ENCODE measurements around the gene FBN2.
"Not testable (repeated sequence)": the region's sequence is repeated elsewhere in the genome, so short reads cannot be mapped to it uniquely, and the experiment has no call there.

Gene FBN2

DNA sequence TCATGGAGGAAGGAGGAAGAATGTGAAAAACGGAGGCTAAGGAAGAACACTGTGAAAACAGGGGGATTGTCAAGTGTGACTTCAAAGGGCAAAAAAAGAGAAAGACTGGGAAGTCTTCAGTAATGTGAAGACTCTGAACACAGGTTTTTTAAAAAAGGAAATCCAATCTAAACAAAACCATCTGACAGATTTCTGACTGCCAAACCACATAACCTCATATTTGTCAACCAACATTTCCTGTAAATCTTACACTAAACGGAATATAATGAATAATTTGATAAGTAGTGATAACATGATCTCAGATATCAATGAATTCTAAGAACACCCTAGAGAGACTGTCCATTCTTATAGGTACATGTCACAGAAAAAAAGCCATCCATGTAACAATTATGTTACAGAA is 124.7 kb downstream of the FBN2 start:
- no peak for DNase-seq

DNA sequence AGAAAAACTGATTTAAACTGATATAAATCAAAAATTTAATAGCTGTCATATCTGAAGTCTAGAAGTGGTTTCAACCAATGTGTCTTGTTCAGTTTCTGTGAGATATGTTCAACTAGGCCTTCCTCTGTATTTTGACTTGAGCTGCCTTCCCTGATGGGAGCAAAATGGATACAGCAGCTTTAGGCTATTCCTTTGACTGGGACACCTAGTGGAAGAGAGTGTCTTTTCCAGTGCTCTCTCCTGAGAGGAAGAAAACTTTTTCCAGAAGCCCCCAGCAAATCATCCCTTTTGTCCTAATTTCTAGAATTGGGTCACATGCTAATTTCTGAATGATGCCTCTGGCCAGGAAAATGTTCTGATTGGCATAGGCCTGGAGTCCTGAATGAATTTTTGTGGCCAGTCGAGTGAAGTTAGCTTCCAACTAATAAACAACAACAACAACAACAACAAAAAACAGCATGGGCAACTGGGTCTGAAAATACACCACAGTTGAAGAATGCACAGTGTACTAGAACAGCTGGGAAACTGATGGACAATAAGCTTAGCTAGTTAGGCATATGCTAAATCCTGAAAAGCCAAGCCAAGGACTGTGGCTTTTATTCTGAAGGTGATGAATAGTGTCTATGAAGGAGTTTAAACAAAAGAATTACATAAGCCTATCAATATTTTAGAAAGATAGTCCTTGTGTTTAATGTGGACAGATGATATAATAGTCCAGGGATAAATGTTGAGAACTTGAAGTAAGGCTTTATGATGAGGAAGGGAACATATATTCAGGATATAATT is 125.7 kb downstream of the FBN2 start:
- no peak for DNase-seq

DNA sequence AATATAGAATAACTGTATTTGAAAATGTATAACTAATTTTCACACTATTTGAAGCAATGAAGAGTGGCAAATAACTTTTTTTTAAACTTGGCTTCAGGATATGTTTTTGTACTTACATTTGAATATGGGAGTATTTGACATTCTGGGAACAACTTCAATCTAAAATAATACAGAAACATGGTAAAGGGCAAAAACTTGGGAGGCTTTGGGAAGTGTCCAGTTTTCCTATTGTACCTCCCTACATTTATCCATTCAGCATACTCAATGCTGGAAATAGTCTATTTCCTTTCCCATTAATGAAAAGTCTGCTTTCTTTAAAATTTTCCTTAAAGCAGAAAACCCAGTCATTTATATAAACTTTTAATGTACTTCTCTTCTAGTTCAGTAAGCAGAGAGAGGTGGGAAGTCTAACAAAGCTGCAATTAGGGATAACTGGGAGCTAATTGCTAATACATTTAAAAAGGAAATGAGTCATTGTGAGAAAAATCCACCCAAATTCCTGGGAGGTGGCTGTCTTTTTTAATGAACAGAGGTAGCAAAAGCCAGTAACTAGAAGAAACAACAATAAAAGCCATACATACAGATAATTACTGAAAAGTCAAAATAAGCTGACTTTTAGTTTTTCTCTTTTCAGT is 128.8 kb downstream of the FBN2 start:
- no peak for DNase-seq

DNA sequence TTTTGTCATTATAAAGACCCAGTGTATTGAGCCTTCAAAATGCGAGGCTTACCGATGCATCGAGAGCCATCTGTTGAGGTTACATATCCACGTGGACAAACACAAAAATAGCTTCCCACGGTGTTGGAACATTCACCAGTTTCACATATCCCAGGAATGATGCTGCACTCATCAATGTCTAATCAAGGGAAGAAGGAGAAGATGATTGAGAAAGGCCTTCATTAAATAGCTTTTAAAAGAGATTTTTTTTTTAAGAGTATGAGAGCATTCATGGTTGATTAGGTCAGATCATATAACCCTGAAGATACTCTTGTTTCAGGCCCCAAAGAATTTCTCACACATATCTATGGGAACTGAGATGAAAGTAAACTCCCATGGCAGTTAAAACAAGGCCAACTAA is 129.4 kb downstream of the FBN2 start:
- no peak for DNase-seq

DNA sequence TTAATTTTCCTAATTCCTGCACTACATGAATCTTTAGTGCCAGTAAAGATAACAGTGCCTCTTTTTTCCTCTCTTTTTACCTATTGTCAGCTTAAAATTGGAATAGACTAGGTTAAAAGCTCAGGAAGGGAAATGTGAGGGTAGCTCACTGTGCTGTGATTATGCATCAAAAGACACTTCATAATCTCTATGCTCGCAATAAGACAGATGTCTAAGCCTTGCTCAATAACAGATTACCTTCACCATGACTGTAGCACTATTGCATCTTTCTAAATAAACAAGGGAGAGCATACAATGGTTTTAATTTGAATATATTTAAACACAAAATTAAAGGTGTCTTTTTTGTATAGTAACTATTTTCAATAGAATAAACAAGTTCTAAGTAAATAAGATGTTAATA is 130.1 kb downstream of the FBN2 start:
- no peak for DNase-seq

DNA sequence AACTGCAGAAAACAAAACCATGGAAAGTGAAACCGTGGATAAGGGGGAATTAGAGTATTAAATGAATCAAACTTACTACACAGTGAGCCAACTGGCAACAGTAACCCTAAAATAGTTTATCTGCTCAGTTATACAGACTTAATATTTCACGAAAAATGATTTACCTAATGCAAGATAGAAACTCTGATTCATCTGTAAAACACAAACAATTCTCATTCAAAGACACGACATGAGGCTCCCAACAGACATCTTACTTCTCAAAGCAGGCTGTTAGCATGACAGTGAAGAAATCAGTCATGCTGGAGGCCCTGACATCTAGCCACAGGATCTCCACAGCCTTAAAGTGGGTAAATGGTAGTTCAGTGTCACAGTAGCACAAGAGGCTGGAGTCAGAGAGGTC is 131.2 kb downstream of the FBN2 start:
- DNase-seq: no peak

DNA sequence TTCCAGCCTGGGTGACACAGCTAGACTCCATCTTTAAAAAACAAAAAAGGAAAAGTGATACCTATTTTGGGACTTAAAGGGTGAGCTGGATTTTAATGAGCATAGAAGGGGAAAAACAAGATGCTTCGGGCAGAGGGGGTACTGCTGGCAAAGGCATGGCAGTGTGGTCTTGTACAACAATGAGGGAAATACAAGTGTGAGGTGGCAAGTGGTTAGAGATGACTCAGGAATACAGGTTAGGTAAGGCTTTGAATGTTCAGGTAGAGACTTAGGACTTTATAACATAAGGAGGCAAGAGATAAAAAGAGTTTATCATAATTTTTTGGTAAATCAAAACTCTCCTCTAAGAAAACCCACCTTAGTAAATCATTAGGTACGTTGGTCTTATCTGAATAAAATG is 132.9 kb downstream of the FBN2 start:
- no peak for DNase-seq

DNA sequence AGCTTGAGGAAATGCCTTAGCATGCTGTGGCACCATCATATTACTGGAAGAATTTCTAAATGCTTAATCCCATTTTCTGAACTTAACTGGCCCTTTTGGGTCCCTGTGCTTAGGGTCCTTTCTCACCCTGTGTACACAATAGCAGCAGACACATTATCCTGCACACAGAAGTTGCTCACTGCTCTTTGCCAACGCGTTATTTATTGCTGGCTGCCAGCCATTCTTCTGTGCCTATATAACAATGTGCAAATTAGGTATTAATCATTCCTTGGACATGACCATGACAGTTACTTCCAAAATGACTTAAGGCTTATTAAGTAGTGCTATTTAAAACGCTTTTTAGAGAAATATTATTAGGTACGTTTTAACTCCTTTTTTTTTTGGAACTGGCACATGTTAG is 134.7 kb downstream of the FBN2 start:
- no peak for DNase-seq

DNA sequence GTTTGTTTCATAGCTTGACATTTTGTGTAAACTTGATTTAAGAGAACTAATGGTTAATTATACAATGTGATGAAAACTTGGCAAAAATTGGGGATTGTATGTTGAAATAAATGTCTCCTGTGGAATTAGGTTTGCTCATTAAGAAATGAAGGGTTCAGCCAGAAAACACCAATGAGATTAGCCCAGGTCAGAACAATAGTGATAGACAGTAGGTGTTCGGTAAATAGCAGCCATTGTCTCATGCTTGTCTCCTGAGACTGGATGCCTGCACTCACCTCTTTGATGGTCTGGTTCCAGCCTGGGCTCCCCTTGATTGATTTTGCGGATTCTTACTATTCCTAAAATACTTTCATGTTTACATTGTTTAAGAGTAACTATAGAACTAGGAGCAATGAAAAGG is 135.5 kb downstream of the FBN2 start:
- DNase-seq: no peak

DNA sequence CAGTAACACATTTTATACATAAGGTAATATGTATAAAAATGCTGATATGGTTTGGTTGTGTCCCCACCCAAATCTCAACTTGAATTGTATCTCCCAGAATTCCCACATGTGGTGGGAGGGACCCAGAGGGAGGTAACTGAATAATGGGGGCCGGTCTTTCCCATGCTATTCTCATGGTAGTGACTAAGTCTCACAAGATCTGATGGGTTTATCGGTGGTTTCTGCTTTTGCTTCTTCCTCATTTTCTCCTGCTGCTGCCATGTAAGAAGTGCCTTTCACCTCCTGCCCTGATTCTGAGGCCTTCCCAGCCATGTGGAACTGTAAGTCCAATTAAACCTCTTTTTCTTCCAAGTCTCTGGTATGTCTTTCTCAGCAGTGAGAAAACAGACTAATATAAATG is 137.3 kb downstream of the FBN2 start:
- DNase-seq: not testable (repeated sequence)

DNA sequence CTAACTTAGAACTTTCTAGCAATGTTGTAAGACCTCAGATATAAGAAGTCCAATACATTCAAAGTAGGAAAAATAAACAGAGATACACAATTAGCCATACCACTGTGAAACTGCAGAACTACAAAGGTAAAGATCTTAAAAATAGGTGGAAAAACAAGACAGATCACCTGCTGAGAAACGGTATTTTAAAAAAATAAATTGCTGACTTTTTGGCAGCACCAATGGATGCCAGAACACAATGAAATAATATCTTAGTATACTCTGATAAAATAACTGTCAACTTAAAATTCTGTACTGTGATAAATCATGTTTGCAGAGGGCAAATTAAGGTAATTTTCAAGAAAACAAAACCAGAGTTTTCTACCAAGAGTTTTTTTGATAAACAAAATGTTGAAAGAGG is 138.9 kb downstream of the FBN2 start:
- DNase-seq: no peak

DNA sequence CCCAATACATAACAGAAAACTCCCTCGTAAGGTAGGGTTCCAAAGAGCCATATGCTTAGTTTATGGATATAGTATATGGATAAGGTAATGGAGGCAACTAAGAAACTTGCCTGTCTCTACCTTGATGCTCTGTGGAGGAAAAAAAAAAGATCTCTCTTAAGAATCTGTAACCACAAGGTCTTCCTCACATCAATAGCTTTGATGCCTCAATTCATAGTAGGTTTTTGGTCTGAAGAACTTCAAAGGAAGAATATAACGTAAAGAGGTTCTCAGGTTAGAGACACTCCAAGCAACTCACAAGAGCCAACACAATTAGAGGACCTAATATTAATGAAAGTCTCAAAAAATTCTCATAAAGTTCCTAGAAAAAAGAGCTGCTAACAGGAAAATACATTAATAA is 140.2 kb downstream of the FBN2 start:
- DNase-seq: no peak

DNA sequence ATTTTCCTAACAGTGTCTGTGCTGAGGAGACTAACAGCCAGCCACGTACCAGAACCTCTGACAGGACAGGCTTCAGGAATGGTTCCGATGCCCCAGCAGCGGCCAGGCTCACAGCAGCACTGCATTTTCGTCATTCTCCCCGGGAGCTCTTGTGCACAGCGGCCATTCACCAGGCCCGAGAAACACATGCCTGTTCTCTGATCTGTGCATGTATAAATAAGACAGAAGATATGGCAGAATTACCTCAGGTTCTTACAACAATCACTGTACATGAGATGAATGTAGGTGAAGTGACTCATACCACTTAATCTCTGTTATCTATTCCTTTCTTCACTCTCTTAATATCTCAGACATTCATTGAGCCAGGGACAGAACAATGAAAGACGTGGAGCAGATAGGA is 143.0 kb downstream of the FBN2 start:
- DNase-seq: no peak

DNA sequence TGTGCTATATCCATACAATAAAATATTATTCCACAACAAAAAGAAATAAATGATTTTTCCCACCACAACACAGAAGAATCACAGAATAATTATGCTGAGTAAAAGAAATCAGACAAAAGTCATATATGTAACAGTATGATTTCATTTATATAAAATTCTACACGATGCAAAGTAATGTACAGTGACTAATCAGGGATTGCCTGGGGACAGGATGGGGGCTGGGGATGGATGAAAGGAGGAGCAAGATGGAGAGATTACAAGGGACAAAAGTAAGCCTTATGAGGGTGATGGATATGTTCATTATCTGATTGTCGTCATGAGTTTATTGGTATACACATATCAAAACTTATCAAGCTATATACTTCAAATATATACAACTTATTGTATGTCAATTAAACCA is 154.0 kb downstream of the FBN2 start:
- no peak for DNase-seq

DNA sequence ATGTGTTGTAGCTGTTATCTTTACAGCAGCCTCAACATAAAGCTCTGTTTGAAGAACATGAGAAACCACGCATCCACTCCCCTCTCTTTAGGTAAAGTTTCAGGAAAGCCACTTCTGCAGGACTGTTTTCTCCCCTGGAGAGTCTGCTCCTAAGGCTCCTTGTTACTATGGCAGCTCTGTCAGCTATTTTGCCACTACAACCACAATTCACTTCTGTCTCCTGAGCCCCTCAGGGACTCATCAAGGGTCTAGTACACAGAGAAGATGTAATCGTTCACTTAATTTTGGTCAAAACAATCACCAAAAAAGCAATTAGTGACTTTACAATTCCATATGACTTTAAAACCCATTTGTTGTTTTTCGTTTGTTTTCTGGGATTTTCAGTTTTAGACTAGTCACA is 157.7 kb downstream of the FBN2 start:
- DNase-seq: no peak

DNA sequence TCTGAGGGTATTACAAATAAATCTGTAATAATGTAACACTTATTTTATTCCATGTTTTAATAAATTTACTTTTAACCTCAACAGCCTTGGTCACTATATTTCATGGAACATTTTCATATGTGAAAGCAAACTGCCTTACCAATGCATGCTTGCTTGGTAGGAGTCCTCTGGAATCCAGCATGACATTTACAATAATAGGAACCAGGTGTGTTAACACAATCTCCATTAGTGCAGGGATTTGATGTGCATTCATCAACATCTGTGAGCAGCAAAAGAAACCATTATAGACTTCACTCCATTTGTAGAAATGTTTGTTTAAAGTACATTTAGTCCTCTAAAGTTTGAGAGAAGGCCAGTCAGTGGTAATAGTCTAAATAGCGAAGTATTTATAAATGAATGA is 159.4 kb downstream of the FBN2 start:
- no peak for DNase-seq

DNA sequence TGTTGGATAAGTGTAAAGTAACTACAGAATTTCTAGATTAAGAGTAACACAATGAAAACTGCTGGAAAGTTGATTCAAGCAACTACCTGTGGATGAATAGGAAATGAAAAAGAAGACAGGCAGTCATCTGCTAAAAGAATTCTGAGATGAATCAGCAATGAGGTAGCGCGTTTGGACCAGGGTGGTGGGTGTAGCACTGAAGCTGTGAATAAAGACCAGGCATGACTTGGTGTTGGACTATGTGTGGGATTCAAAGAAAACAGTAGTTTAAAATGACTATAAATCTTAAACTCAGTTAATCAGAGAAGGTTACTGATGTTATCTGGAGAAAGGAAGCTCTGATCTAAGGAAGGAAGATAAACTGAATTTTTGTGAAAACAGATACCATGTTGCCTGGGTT is 159.8 kb downstream of the FBN2 start:
- no peak for DNase-seq

DNA sequence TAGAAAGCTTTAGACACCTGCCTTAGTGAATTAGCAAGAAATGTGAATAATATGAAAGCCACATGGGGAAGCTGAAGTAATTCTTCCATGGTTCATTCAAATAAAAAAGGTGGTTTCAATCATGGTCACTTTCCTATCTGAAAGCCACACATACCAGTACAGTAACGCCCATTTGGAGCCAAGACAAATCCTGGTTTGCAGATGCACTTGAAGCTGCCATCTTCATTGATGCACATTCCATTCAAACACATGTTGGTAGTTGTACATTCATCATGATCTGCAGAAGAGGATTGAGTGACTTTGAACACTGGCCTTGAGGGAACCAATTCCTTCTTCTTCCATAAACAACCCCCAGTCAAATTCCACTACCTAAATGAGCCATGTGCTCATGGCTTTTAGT is 161.5 kb downstream of the FBN2 start:
- no peak for DNase-seq

DNA sequence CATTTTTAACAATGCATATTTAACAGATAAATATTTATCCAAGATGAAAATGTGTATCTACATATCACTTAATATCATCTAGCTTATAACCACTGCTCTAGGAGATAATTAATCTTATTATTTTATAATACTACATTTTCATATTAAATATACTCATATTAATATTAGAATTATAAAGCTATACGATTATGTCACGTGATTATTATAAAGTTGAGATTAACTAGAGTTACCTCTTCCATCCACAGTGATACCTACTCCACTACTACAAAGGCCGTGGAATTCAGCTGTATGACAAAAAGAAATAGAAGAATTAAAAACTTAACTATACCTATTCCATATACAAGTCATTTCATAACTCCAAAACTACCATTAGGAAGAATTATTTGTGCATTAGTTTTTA is 171.9 kb downstream of the FBN2 start:
- DNase-seq: no peak

DNA sequence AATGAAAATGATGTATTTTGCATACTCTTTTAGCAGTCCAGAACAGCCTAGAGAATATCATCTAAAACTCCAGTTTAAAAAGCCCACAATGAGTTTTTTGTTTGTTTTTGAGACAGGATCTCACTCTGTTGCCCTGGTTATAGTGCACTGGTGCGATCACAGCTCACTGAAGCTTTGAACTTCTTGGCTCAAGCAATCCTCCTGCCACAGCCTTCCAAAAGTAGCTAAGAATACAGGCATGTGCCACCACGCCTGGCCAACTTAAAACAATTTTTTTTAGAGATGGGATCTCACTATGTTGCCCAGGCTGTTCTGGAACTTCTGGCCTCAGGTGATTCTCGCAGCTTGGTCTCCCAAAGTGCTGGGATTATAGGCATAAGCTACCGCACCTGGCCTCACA is 175.7 kb downstream of the FBN2 start:
- no peak for DNase-seq

DNA sequence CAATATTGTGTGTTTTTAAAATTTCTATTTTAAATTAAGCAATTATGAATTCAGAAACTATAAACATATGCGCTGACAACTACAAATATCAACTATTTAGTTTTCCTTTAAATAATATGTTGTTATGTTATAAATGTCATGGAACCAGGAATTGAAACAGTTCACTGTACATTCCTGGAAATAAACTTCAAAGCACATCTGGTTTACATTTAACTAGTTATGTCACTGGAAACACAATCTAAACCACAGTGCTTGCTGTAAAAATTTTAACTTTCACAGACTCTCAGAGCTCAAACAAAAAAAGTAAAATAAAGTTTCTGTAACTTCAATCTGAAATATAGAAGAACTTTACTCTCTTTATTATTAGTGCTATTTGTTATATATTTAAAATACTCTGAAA is 179.2 kb downstream of the FBN2 start:
- no peak for DNase-seq

DNA sequence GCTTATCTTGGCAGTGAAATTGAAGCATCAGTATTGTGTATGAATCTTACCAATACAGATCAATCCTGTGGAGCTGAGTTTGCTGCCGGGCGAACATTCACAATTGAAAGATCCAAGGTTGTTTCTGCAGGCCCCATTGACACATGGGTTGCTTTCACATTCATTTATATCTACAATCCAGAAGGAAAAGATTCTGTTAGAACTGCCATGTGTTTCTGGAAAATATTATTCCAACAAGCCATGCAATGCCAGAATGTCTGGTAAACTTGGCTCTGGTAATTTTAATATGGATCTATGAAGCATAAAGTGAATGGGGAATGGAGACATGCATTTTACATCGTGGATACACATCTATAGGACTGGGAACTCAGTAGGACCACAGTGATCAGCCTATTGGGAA is 180.8 kb downstream of the FBN2 start:
- no peak for DNase-seq

DNA sequence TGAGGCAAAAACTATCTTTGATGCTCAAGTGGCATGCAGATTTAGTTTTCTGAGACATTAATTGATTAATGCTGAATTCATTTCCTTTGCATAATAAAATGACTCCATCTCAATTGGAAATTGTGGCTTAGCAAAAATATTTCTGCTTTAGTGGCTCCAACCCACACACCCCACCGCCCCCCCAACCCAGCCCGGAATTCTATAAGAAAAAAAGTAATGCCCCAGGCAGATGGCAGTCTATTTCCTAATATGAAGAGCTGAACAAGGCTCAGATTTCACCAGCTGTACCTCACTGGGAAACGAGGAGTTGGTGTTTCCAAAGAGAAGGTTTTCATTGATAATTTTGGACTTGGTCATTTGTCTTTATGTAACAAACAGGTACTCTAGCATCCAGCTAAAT is 182.1 kb downstream of the FBN2 start:
- no peak for DNase-seq

DNA sequence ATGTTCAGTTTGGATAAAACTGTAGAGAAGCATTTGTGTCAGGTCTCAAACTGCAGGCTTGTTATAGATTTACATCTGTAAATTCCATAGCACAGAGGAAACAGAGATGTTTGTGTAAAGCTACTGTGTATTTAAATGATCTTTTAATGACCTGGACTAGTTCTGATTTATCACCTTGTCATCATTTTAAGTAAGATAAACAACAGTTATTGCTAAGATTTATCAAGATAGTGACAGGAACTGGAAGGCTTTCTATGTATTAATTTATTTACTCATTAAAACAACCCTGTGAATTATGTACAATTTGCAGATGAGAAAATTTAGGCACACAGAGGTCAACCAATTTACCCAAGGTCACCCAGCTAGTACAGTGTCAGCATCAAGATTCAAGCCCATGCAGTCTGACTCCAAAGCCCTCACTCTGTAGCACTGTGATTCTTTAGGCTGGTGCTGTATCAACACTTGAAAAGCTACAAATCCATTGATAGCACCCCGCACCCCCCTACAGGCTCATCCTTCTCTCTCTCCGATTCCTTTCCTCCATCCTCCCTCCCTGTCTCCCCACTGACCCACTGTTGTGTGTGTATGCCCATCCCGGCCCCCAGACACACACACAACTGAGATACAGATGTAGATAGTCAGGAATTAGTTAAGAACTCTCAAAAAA is 184.5 kb downstream of the FBN2 start:
- no peak for DNase-seq

DNA sequence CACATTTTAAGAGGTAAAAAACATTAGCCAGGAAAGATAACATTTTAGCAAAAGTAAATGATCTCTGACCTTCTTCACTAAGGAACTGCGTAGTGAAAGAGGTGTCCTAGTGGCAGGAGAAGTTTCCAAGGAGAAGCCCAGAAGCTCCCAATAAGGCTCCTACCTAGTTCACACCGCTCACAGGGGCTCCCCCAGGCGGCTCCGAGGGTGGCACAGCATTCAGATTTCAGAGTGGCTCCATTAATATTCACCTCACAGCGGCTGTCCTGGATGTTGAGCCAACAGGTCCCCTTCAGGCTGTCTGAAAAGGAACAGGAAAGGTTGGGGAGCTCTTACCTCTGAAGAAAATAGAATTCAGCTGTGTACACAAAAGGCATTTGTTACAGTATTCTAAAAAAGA is 187.3 kb downstream of the FBN2 start:
- no peak for DNase-seq
